Mammary epithelial cell (primary cell): Measurements from ENCODE around the gene KIF3B.

Experiments
- EZH2 ChIP-seq: IDR thresholded peaks from 2 replicates; pipeline ENCODE4 v1.6.1; 2012; ENCODE audit warnings: low read length, inconsistent platforms, borderline replicate concordance
- TF ChIP-seq, protein P1 (sequence below), 2 donors: IDR thresholded peaks in 1 of 2; conservative IDR thresholded peaks in 1 of 2; 2 replicates each; pipeline ENCODE4 v1.5.1; 2011 to 2012; ENCODE audit warnings: inconsistent platforms in 2 of 2, low read length in 2 of 2, mild to moderate bottlenecking in 2 of 2, control low read depth in 1 of 2, low read depth in 1 of 2; ENCODE audit not compliant: insufficient read depth in 1 of 2; ENCODE audit errors: extremely low read depth in 1 of 2

- no peak for TF ChIP-seq EZH2
- TF ChIP-seq, protein P1, sequence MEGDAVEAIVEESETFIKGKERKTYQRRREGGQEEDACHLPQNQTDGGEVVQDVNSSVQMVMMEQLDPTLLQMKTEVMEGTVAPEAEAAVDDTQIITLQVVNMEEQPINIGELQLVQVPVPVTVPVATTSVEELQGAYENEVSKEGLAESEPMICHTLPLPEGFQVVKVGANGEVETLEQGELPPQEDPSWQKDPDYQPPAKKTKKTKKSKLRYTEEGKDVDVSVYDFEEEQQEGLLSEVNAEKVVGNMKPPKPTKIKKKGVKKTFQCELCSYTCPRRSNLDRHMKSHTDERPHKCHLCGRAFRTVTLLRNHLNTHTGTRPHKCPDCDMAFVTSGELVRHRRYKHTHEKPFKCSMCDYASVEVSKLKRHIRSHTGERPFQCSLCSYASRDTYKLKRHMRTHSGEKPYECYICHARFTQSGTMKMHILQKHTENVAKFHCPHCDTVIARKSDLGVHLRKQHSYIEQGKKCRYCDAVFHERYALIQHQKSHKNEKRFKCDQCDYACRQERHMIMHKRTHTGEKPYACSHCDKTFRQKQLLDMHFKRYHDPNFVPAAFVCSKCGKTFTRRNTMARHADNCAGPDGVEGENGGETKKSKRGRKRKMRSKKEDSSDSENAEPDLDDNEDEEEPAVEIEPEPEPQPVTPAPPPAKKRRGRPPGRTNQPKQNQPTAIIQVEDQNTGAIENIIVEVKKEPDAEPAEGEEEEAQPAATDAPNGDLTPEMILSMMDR (conservative IDR thresholded peaks at IDR 0.05 in 1 of 2, IDR thresholded peaks at IDR 0.05 in 1 of 2; ENCODE audit: extremely low read depth in 1 of 2, insufficient read depth in 1 of 2, low read depth in 1 of 2, low read length in 2 of 2): no peak
Observed at GRCh38 chr20:32337937-32338661, 60.6 kb downstream of the KIF3B start.
